ENCODE measurements around the gene SOX8.

DNA sequence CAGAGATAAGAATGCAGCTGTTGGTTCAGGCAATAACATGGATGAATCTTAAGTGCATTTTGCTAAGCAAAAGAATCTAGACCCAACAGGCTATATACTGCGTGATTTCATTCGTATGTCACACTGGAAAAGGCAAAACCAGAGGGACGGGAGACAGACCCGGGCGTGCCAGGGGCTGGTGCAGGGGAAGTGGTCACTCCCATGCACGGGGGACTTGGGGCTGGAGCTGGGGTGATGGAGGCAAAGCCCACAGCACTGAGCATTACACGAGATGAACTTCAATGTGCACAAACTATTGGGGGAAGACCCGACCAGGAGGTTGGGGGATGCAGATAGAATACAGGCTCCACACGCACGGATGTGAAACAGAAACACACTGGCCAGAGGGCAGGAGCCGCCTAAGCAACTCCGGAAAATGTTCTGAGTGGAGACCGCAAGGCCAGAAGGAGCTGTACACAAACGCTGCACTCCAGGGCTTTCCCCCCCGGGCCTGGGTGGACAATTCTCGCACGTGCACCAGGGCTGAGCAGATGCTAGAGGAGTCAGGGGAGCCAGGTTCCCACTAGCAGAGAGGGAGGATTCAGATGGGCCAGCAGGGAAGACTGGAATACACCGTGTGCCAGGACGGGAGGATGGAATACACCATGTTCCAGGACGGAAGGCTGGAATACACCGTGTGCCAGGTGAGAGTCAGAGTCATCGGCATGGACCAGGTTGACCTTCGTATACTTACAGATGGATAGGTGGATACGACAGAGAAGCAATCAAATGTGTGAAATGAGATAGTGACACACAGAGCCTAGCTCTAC is 22.1 kb upstream of the SOX8 start:
- TF ChIP-seq EP300 (conservative IDR thresholded peaks at IDR 0.05; ENCODE audit: poor library complexity, severe bottlenecking) (no peak), EZH2 (IDR thresholded peaks at IDR 0.05; ENCODE audit: borderline replicate concordance, insufficient read depth, low read length, poor library complexity, severe bottlenecking) (no peak), TAF1 (IDR thresholded peaks at IDR 0.05; ENCODE audit: low read depth) (no peak), MXI1 (conservative IDR thresholded peaks at IDR 0.05; ENCODE audit: poor library complexity, severe bottlenecking) (no peak), POLR2AphosphoS5 (IDR thresholded peaks at IDR 0.05) (no peak), SMC3 (conservative IDR thresholded peaks at IDR 0.05; ENCODE audit: poor library complexity) (no peak)
- TF ChIP-seq, protein P1, sequence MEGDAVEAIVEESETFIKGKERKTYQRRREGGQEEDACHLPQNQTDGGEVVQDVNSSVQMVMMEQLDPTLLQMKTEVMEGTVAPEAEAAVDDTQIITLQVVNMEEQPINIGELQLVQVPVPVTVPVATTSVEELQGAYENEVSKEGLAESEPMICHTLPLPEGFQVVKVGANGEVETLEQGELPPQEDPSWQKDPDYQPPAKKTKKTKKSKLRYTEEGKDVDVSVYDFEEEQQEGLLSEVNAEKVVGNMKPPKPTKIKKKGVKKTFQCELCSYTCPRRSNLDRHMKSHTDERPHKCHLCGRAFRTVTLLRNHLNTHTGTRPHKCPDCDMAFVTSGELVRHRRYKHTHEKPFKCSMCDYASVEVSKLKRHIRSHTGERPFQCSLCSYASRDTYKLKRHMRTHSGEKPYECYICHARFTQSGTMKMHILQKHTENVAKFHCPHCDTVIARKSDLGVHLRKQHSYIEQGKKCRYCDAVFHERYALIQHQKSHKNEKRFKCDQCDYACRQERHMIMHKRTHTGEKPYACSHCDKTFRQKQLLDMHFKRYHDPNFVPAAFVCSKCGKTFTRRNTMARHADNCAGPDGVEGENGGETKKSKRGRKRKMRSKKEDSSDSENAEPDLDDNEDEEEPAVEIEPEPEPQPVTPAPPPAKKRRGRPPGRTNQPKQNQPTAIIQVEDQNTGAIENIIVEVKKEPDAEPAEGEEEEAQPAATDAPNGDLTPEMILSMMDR (IDR thresholded peaks at IDR 0.05; ENCODE audit: poor library complexity, severe bottlenecking): no peak
- TF ChIP-seq, protein P2, sequence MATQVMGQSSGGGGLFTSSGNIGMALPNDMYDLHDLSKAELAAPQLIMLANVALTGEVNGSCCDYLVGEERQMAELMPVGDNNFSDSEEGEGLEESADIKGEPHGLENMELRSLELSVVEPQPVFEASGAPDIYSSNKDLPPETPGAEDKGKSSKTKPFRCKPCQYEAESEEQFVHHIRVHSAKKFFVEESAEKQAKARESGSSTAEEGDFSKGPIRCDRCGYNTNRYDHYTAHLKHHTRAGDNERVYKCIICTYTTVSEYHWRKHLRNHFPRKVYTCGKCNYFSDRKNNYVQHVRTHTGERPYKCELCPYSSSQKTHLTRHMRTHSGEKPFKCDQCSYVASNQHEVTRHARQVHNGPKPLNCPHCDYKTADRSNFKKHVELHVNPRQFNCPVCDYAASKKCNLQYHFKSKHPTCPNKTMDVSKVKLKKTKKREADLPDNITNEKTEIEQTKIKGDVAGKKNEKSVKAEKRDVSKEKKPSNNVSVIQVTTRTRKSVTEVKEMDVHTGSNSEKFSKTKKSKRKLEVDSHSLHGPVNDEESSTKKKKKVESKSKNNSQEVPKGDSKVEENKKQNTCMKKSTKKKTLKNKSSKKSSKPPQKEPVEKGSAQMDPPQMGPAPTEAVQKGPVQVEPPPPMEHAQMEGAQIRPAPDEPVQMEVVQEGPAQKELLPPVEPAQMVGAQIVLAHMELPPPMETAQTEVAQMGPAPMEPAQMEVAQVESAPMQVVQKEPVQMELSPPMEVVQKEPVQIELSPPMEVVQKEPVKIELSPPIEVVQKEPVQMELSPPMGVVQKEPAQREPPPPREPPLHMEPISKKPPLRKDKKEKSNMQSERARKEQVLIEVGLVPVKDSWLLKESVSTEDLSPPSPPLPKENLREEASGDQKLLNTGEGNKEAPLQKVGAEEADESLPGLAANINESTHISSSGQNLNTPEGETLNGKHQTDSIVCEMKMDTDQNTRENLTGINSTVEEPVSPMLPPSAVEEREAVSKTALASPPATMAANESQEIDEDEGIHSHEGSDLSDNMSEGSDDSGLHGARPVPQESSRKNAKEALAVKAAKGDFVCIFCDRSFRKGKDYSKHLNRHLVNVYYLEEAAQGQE (IDR thresholded peaks at IDR 0.05; ENCODE audit: borderline replicate concordance): no peak

All from neural cell (in vitro differentiated cells).